KOPT-K1 (cell line): ENCODE data around the gene TSPYL6.

Source experiments
- H3K27ac ChIP-seq: fragments of 200-600 bp; sonication (generic); 2 replicates; pipeline ENCODE4 v1.5.1; 2016; ENCODE audit warnings: antibody characterized with exemption, mild to moderate bottlenecking, low read depth, low read length; ENCODE audit not compliant: poor library complexity, severe bottlenecking
- H3K36me3 ChIP-seq: fragments of 200-600 bp; sonication (generic); 2 replicates; pipeline ENCODE4 v1.5.1; 2017; ENCODE audit warnings: antibody characterized with exemption, mild to moderate bottlenecking, low read length, moderate library complexity; ENCODE audit not compliant: insufficient read depth
- H3K9me3 ChIP-seq: fragments of 200-600 bp; sonication (generic); 2 replicates; pipeline ENCODE4 v1.5.1; 2017; ENCODE audit warnings: antibody characterized with exemption, low read length, mild to moderate bottlenecking; ENCODE audit not compliant: insufficient read depth, poor library complexity, severe bottlenecking

The TSPYL6 gene

GRCh38 chr2:54233832-54234649 is 22.0 kb downstream of the TSPYL6 start:
- Histone ChIP-seq H3K27ac (no peak overlapping the region), H3K9me3 (peaks cover 9% of the 10 kb centered on the region), H3K36me3 (no peaks in the 10 kb centered on the region)

GRCh38 chr2:54228945-54229344 is 27.1 kb downstream of the TSPYL6 start:
- Histone ChIP-seq H3K36me3 (no peaks in the 10 kb centered on the region), H3K27ac (no peak overlapping the region), H3K9me3 (peaks cover 14% of the 10 kb centered on the region)

- H3K36me3 ChIP-seq: no peaks in the 10 kb centered on the region
- no peak overlapping the region for H3K27ac ChIP-seq
- H3K9me3 ChIP-seq: peaks cover 16% of the 10 kb centered on the region
Measured at GRCh38 chr2:54227798-54228197, 28.2 kb downstream of the TSPYL6 start.

GRCh38 chr2:54226260-54226659 is 29.8 kb downstream of the TSPYL6 start:
- no peaks in the 10 kb centered on the region for H3K36me3 ChIP-seq
- peaks cover 6% of the 10 kb centered on the region for H3K9me3 ChIP-seq
- H3K27ac ChIP-seq: no peak overlapping the region

- H3K27ac ChIP-seq: no peak overlapping the region
- peaks cover 6% of the 10 kb centered on the region for H3K9me3 ChIP-seq
- H3K36me3 ChIP-seq: no peaks in the 10 kb centered on the region
Measured at GRCh38 chr2:54224997-54225396, 31.0 kb downstream of the TSPYL6 start.

- Histone ChIP-seq H3K36me3 (no peaks in the 10 kb centered on the region), H3K9me3 (peaks cover 10% of the 10 kb centered on the region), H3K27ac (no peak overlapping the region)
Measured at GRCh38 chr2:54213082-54213481, 42.9 kb downstream of the TSPYL6 start.

- no peaks in the 10 kb centered on the region for H3K36me3 ChIP-seq
- no peak overlapping the region for H3K27ac ChIP-seq
- H3K9me3 ChIP-seq: peaks cover 10% of the 10 kb centered on the region
Measured at GRCh38 chr2:54212456-54212855, 43.6 kb downstream of the TSPYL6 start.

- Histone ChIP-seq H3K36me3 (no peaks in the 10 kb centered on the region), H3K9me3 (peaks cover 1% of the 10 kb centered on the region), H3K27ac (no peak overlapping the region)
Measured at GRCh38 chr2:54209379-54209778, 46.6 kb downstream of the TSPYL6 start.

- Histone ChIP-seq H3K27ac (no peak overlapping the region), H3K9me3 (no peaks in the 10 kb centered on the region), H3K36me3 (no peaks in the 10 kb centered on the region)
Measured at GRCh38 chr2:54208364-54209240, 47.4 kb downstream of the TSPYL6 start.

GRCh38 chr2:54207666-54208195 is 48.3 kb downstream of the TSPYL6 start:
- Histone ChIP-seq H3K9me3 (no peaks in the 10 kb centered on the region), H3K36me3 (no peaks in the 10 kb centered on the region), H3K27ac (no peak overlapping the region)

- H3K27ac ChIP-seq: no peak overlapping the region
- no peaks in the 10 kb centered on the region for H3K9me3 ChIP-seq
- H3K36me3 ChIP-seq: no peaks in the 10 kb centered on the region
Measured at GRCh38 chr2:54206596-54206995, 49.4 kb downstream of the TSPYL6 start.

- no peaks in the 10 kb centered on the region for H3K9me3 ChIP-seq
- H3K36me3 ChIP-seq: no peaks in the 10 kb centered on the region
- H3K27ac ChIP-seq: no peak overlapping the region
Measured at GRCh38 chr2:54204476-54204875, 51.6 kb downstream of the TSPYL6 start.
